GM23338 (cell line): Measurements from ENCODE around the gene CHAD. TPM values are rescaled to one million over a fixed set of nuclear protein-coding genes. Genes with fewer than 3 reads are reported as not detected.

Source experiments
- ATAC-seq: fragments of 200-7000 bp; cut with Tn5 transposase; 3 replicates; pipeline ENCODE4 v1.9.1; 2020
- DNase-seq: peaks from one replicate; pipeline ENCODE4 v3.0.0-alpha.2; 2015; ENCODE audit warnings: low spot score
- H2AFZ ChIP-seq: fragments of 200-600 bp; sonication (generic); 2 replicates; pipeline ENCODE4 v1.8.0; 2016; ENCODE audit warnings: antibody characterized with exemption, mild to moderate bottlenecking, moderate library complexity
- H3F3A ChIP-seq: fragments of 200-600 bp; sonication (generic); replicated peaks from 2 replicates; pipeline ENCODE4 v1.8.0; 2017; ENCODE audit warnings: antibody characterized with exemption, mixed run types, low read depth
- H3K27ac ChIP-seq: fragments of 200-600 bp; sonication (generic); 2 replicates; pipeline ENCODE4 v1.6.1; 2016; ENCODE audit warnings: low read depth
- H3K27me3 ChIP-seq: fragments of 200-600 bp; sonication (generic); 2 replicates; pipeline ENCODE4 v1.8.0; 2016; ENCODE audit warnings: mild to moderate bottlenecking, mixed run types, moderate library complexity; ENCODE audit not compliant: insufficient read depth
- H3K36me3 ChIP-seq: fragments of 200-600 bp; sonication (generic); 2 replicates; pipeline ENCODE4 v1.8.0; 2016; ENCODE audit warnings: mild to moderate bottlenecking; ENCODE audit not compliant: insufficient read depth
- H3K4me1 ChIP-seq: fragments of 200-600 bp; sonication (generic); 2 replicates; pipeline ENCODE4 v1.8.0; 2016; ENCODE audit warnings: mild to moderate bottlenecking, moderate library complexity; ENCODE audit not compliant: insufficient read depth
- H3K4me2 ChIP-seq: fragments of 200-600 bp; sonication (generic); 2 replicates; pipeline ENCODE4 v1.7.1; 2017; ENCODE audit warnings: mixed run types
- H3K4me3 ChIP-seq: fragments of 200-600 bp; sonication (generic); 2 replicates; pipeline ENCODE4 v1.6.1; 2016; ENCODE audit warnings: mixed run types
- H3K79me2 ChIP-seq: fragments of 200-600 bp; sonication (generic); replicated peaks from 2 replicates; pipeline ENCODE4 v1.8.0; 2017; ENCODE audit warnings: mild to moderate bottlenecking; ENCODE audit not compliant: insufficient read depth
- H3K9me2 ChIP-seq: fragments of 200-600 bp; sonication (generic); 2 replicates; pipeline ENCODE4 v1.8.0; 2017; ENCODE audit not compliant: insufficient read depth
- H4K20me1 ChIP-seq: fragments of 200-600 bp; sonication (generic); replicated peaks from 2 replicates; pipeline ENCODE4 v1.8.0; 2017; ENCODE audit warnings: mild to moderate bottlenecking; ENCODE audit not compliant: insufficient read depth
- H3K27ac Mint-ChIP-seq: 2 replicates; pipeline ENCODE4 v1.8.0; 2020; ENCODE audit warnings: inconsistent platforms, mild to moderate bottlenecking, moderate library complexity, mixed read lengths
- H3K27me3 Mint-ChIP-seq: 3 replicates; pipeline ENCODE4 v1.8.0; 2022; ENCODE audit warnings: low read depth, mild to moderate bottlenecking, moderate library complexity, mixed read lengths, inconsistent platforms; ENCODE audit not compliant: insufficient read depth, poor library complexity
- H3K36me3 Mint-ChIP-seq: 3 replicates; pipeline ENCODE4 v1.8.0; 2021; ENCODE audit warnings: low read depth, mild to moderate bottlenecking, inconsistent platforms, moderate library complexity, mixed read lengths
- H3K4me1 Mint-ChIP-seq: 3 replicates; pipeline ENCODE4 v1.8.0; 2020; ENCODE audit warnings: mild to moderate bottlenecking, inconsistent platforms, mixed read lengths
- H3K4me3 Mint-ChIP-seq: 3 replicates; pipeline ENCODE4 v1.8.0; 2021; ENCODE audit warnings: moderate library complexity, mild to moderate bottlenecking, inconsistent platforms, mixed read lengths
- H3K9me3 Mint-ChIP-seq: 3 replicates; pipeline ENCODE4 v1.8.0; 2020; ENCODE audit warnings: moderate library complexity, mild to moderate bottlenecking, inconsistent platforms, mixed read lengths
- JUNB ChIP-seq: IDR thresholded peaks from one replicate; pipeline ENCODE4 v1.6.1; 2016; ENCODE audit warnings: antibody characterized with exemption; ENCODE audit not compliant: unreplicated experiment
- NANOG ChIP-seq: IDR thresholded peaks from 2 replicates; pipeline ENCODE4 v1.6.1; 2016; ENCODE audit warnings: antibody characterized with exemption, borderline replicate concordance
- POLR2AphosphoS5 ChIP-seq: IDR thresholded peaks from 2 replicates; pipeline ENCODE4 v1.6.1; 2016; ENCODE audit warnings: antibody characterized with exemption, low read depth
- ZNF114 ChIP-seq: fragments of 250-450 bp; sonication (Bioruptor Pico); IDR thresholded peaks from 2 replicates; pipeline ENCODE4 v1.5.0; 2020; ENCODE audit warnings: mild to moderate bottlenecking, moderate library complexity
- ZNF331 ChIP-seq: fragments of 250-450 bp; sonication (Bioruptor Pico); IDR thresholded peaks from 2 replicates; pipeline ENCODE4 v1.5.0; 2020; ENCODE audit warnings: low read depth, mild to moderate bottlenecking, moderate library complexity
- ZNF462 ChIP-seq: fragments of 250-450 bp; sonication (Bioruptor Pico); IDR thresholded peaks from 2 replicates; pipeline ENCODE4 v1.5.0; 2020; ENCODE audit warnings: mild to moderate bottlenecking, moderate library complexity
- polyA plus RNA-seq: library from polyadenylated mRNA; unstranded; fragments of >200 nt; fragmentation: Nextera tagmentation; extraction: Ambion mirVana; gene quantifications from 2 replicates; pipeline ENCODE4 v1.2.1, GENCODE V29; 2016
- total RNA-seq: library from RNA; depleted of rRNA; stranded (reverse); fragments of >200 nt; shearing (Covaris generic); gene quantifications from 2 replicates; pipeline ENCODE4 v1.2.3, GENCODE V29; 2014

The CHAD gene
- total and polyA plus RNA-seq, 2 experiments from 2014 or later = 0.18 TPM; not detected in 1

- TF ChIP-seq ZNF462 (CRISPR knock-in tag) (no peak), ZNF331 (CRISPR knock-in tag) (no peak), JUNB (no peak), POLR2AphosphoS5 (no peak), NANOG (no peak), ZNF114 (CRISPR knock-in tag) (no peak)
These were observed 46.4 kb upstream of the CHAD start (continued) for GRCh38 chr17:50514936-50515702.

GRCh38 chr17:50514388-50514787, 45.7 kb upstream of the CHAD start:
- no peaks in the 10 kb centered on the region for H4K20me1 ChIP-seq
- no peak for TF ChIP-seq POLR2AphosphoS5
- Mint-ChIP-seq H3K27ac (no peak overlapping the region), H3K4me1 (peaks cover 36% of the 10 kb centered on the region), H3K9me3 (no peaks in the 10 kb centered on the region; the same call in 2 of the 3 replicates), H3K4me3 (no peak overlapping the region), H3K36me3 (no peaks in the 10 kb centered on the region), H3K27me3 (peaks cover 12% of the 10 kb centered on the region)
- H3K79me2 ChIP-seq = no peaks in the 10 kb centered on the region
- H3K4me2 ChIP-seq = no peak overlapping the region
- H3K27me3 ChIP-seq = no peaks in the 10 kb centered on the region; the same call in 1 of the 2 replicates
- DNase-seq = no peak
- 0 out of 2 replicates have a peak, but pooled peaks cover 2% of the 10 kb centered on the region for H3K9me2 ChIP-seq
- no peaks in the 10 kb centered on the region for H3F3A ChIP-seq
- no peak overlapping the region for H3K27ac ChIP-seq
- H3K36me3 ChIP-seq = no peaks in the 10 kb centered on the region
- H3K4me1 ChIP-seq = 0 out of 2 replicates have a peak, but pooled peaks cover 3% of the 10 kb centered on the region
- ATAC-seq = no peak
- H2AFZ ChIP-seq = no peak overlapping the region
- H3K4me3 ChIP-seq = no peak overlapping the region
